GM21619 (cell line): ENCODE results near the gene FRAT2.
"Not testable (repeated sequence)": the region's sequence is repeated elsewhere in the genome, so short reads cannot be mapped to it uniquely, and the experiment has no call there.

ENCODE experiments used
- ATAC-seq: cut with Tn5 transposase; IDR thresholded peaks from one replicate; pipeline ENCODE4 v1.9.1; 2021; ENCODE audit not compliant: unreplicated experiment

FRAT2 gene

DNA sequence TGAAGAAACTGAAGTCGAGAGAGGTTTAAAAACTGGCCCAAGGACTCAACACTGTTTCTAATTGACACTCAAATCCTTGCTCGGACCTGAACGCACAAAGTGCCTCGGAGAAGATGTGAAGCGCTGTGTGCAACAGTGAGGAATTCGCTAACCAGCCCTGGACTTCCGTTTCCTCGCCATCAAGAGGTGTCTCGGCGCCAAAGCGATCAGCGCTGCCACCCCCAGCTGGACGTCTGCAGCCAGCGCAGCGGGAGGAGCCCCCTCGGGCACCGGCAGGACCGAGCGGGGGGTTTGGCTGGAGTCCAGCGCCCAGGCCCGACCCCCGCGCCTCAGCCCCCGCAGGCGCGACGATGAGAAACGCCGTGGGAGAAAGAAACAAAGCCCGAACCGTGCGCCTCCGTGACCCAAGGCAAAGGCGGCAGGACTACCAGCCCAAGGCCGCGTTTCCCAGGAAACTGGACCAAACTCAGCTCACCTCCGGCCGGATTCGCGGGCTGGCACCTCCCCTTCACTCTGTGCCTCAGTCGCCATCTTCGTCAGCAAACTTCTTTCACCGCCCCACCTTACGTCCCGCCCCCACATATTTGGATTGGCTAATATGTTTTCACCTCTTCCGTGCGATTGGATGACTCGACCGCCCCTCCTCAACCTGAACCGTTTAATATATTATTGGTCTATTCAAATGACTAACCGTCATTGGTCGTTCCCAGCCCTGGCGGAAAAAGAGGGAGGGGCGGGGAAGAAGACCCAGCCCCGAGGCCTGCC is 42.2 kb downstream of the FRAT2 start, which contains the start of gene ARHGAP19:
Gene ARHGAP19 (minus strand): TSS at position 541 of the 765 bp plus-strand sequence. CDS start 10 bp downstream, at position 531.
- peak; percentile 91 for ATAC-seq

DNA sequence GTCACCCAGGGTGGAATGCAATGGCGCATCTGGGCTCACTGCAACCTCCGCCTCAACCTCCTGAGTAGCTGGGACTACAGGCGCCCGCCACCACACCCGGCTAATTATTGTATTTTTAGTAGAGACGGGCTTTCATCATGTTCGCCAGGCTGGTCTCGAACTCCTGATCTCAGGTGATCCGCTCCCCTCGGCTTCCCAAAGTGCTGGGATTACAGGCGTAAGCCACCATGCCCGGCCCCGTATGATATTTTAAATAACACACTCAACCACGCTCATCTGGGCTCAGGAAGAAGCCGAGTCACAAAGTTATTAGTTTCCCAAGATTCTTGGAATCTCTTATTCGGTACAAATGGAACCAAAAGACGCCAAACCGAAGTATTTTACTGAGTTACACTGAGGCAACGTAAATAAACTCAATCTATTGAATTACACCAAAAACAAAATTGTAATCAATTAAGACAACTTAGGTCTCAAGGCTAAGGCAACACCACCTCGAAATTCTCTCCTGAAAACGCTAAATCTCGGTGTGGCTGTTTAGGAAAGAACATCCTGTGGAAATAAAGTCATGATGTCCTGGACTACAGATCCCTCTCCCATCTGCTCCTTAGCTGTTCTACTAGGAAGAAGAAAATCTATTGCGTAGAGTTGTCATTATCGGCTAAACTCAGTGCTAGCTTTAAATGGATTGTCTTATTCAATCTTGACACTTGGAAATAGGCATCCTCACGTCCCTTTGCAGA is 43.0 kb downstream of the FRAT2 start:
- no peak for ATAC-seq

DNA sequence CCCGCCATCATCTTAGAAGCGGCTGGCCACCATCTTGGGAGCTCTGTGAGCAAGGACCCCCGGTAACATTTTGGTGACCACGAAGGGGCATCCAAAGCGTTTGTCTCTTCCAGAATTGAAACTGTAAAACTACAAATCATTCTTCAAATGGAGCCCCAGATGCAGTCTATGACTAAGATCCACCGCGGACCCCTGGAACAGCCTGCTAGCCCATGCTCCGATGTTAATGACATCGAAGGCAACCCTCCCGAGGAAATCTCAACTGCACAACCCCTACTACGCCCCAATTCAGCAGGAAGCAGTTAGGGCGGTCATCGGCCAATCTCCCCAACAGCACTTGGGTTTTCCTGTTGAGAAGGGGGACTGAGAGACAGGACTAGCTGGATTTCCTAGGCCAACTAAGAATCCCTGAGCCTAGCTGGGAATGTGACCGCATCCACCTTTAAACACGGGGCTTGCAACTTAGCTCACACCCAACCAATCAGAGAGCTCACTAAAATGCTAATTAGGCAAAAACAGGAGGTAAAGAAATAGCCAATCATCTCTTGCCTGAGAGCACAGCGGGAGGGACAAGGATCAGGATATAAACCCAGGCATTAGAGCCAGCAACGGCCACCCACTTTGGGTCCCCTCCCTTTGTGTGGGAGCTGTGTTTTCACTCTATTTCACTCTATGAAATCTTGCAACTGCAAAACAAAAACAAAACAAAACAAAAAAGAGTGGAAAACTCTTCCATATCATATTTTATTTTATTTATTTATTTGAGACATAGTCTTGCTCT is 43.8 kb downstream of the FRAT2 start:
- not testable (repeated sequence) for ATAC-seq

DNA sequence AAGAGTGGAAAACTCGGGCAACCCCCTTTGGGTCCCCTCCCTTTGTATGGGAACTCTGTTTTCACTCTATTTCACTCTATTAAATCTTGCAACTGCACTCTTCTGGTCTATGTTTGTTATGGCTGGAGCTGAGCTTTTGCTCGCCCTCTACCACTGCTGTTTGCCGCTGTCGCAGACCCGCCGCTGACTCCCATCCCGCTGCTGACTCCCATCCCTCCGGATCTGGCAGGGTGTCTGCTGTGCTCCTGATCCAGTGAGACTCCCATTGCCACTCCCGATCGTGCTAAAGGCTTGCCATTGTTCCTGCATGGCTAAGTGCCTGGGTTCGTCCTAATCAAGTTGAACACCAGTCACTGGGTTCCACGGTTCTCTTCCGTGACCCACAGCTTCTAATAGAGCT is 44.5 kb downstream of the FRAT2 start:
- not testable (repeated sequence) for ATAC-seq
